K562 (cell line): Measurements from ENCODE around the gene MTA2. TPM values are rescaled to one million over a fixed set of nuclear protein-coding genes. Genes with fewer than 3 reads are reported as not detected.

Source experiments
- CHD2 ChIP-seq: IDR thresholded peaks from 2 replicates; pipeline ENCODE4 v1.6.1; 2011; ENCODE audit warnings: low read depth, low read length
- CSDE1 ChIP-seq, 2 experiments: fragments of 450-650 bp; IDR thresholded peaks; 2 replicates each; pipeline ENCODE4 v1.6.1; 2016; ENCODE audit warnings: mild to moderate bottlenecking in 1 of 2
- HMBOX1 ChIP-seq: sonication (generic); IDR thresholded peaks from 2 replicates; pipeline ENCODE4 v1.6.1; 2016
- KLF16 ChIP-seq: IDR thresholded peaks from 2 replicates; pipeline ENCODE4 v1.6.1; 2016; ENCODE audit warnings: antibody characterized with exemption
- MGA ChIP-seq: fragments of 450-650 bp; IDR thresholded peaks from 2 replicates; pipeline ENCODE4 v1.6.1; 2016; ENCODE audit warnings: mild to moderate bottlenecking, moderate library complexity
- SIX5 ChIP-seq, 2 experiments: IDR thresholded peaks; 2 replicates each; pipeline ENCODE4 v1.6.1; 2011; ENCODE audit warnings: low read length in 2 of 2, borderline replicate concordance in 1 of 2, low read depth in 1 of 2, mild to moderate bottlenecking in 1 of 2, moderate library complexity in 1 of 2; ENCODE audit not compliant: insufficient read depth in 1 of 2
- STAT5A ChIP-seq: IDR thresholded peaks from 2 replicates; pipeline ENCODE4 v1.6.1; 2012; ENCODE audit warnings: low read length, inconsistent platforms, borderline replicate concordance
- THRB ChIP-seq: fragments of 450-650 bp; formaldehyde crosslinking; conservative IDR thresholded peaks from 2 replicates; pipeline ENCODE4 v1.4.0; 2022; ENCODE audit warnings: mild to moderate bottlenecking, missing genetic modification characterization
- USF1 ChIP-seq: sonication (generic); formaldehyde crosslinking; IDR thresholded peaks from 2 replicates; pipeline ENCODE4 v1.9.0; 2022; ENCODE audit warnings: mild to moderate bottlenecking, missing genetic modification reagents
- ZSCAN29 ChIP-seq: fragments of 450-650 bp; IDR thresholded peaks from 2 replicates; pipeline ENCODE4 v1.6.1; 2017
- polyA plus RNA-seq, 8 experiments: library from polyadenylated mRNA; depleted of rRNA in 4 of 8; stranded (reverse) in 5 of 8; unstranded in 3 of 8; fragments of >200 nt; fragmentation: Nextera tagmentation in 2 of 8; fragmentation: Illumina TruSeq in 1 of 8; extraction: Ambion mirVana in 2 of 8; extraction: Trizol in 1 of 8; gene quantifications; 2 replicates each; pipeline versions ENCODE4 v1.2.1 to v1.2.3, GENCODE V29; 2011 to 2014; ENCODE audit warnings: inconsistent platforms in 1 of 8, missing spikeins in 1 of 8
- total RNA-seq, 7 experiments: library from RNA; depleted of rRNA in 6 of 7; stranded (reverse); fragments of >200 nt in 6 of 7; fragmentation: Illumina TruSeq in 2 of 7; extraction: Trizol in 2 of 7; gene quantifications; 2 replicates each; pipeline versions ENCODE4 v1.2.1 to v1.2.3, GENCODE V29; 2011 to 2021; ENCODE audit warnings: low replicate concordance in 1 of 7
- TF ChIP-seq, protein P1 (sequence below): fragments of 250-450 bp; sonication (Bioruptor Pico); IDR thresholded peaks from 2 replicates; pipeline ENCODE4 v1.5.0; 2022; ENCODE audit warnings: mild to moderate bottlenecking

MTA2 gene
- total and polyA plus RNA-seq, 9 of the 15 experiments (the other 6 are each of a cell fraction or from before 2014, with no cell fraction given), result 6.2 to 220 (median 172) TPM

GRCh38 chr11:62611705-62612365, 10.2 kb upstream of the MTA2 start (continued):
- TF ChIP-seq STAT5A (no peak), ZSCAN29 (no peak), HMBOX1 (no peak), KLF16 (no peak), THRB (CRISPR knock-in tag) (0 out of 2 replicates have a peak, but pooled peaks have one; percentile 44), CSDE1 (IDR thresholded peaks at IDR 0.05) (no peak), MGA (no peak), USF1 (CRISPR knock-in tag) (0 out of 2 replicates have a peak, but pooled peaks have one; percentile 38), CHD2 (peak; percentile 73), SIX5 (IDR thresholded peaks at IDR 0.05; ENCODE audit: borderline replicate concordance in 1 of 2, insufficient read depth in 1 of 2, low read depth in 1 of 2, low read length in 2 of 2) (no peak)
- TF ChIP-seq, protein P1, sequence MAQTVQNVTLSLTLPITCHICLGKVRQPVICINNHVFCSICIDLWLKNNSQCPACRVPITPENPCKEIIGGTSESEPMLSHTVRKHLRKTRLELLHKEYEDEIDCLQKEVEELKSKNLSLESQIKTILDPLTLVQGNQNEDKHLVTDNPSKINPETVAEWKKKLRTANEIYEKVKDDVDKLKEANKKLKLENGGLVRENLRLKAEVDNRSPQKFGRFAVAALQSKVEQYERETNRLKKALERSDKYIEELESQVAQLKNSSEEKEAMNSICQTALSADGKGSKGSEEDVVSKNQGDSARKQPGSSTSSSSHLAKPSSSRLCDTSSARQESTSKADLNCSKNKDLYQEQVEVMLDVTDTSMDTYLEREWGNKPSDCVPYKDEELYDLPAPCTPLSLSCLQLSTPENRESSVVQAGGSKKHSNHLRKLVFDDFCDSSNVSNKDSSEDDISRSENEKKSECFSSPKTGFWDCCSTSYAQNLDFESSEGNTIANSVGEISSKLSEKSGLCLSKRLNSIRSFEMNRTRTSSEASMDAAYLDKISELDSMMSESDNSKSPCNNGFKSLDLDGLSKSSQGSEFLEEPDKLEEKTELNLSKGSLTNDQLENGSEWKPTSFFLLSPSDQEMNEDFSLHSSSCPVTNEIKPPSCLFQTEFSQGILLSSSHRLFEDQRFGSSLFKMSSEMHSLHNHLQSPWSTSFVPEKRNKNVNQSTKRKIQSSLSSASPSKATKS (CRISPR knock-in tag), result no peak
